ENCODE data around the gene FTL. TPM values are rescaled to one million over a fixed set of nuclear protein-coding genes. Genes with fewer than 3 reads are reported as not detected.

FTL gene
- total RNA-seq, 2 experiments from 2014 or later: 1,380 to 1,403 TPM

DNA sequence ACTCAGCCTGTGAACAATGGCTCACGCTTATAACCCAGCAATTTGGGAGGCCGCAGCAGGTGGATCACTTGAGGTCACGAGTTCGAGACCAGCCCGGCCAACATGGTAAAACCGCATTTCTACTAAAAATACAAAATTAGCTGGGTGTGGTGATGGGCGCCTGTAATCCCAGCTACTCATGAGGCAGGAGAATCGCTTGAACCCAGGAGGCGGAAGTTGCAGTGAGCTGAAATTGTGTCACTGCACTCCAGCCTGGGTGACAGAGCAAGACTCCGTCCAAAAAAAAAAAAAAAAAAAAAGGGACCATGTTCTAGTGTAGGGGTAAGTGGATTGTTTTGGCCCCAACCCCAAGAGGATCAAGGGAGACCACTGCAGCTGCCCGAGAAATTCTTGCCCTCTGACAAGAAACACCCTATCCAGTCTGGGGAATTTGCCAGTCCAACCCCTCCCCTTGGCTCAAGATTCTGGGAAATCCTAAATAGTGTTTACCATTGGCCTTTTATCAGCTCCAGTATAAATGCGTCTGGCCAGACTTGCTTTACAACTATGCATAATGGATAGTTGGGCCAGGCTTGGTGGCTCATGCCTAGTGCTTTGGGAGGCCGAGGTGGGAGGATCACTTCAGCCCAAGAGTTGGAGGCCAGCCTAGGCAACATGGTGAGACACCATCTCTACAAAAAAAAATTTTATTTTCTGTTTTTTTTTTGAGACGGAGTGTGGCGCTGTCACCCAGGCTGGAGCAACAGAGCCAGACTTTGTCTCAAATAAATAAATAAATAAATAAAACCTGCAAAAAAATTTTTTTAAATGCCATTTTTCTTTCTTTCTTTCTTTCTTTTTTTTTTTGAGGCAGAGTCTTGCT lies 36.7 kb upstream of the FTL start:
- Mint-ChIP-seq H3K4me3 (no peak overlapping the region), H3K36me3 (no peaks in the 10 kb centered on the region), H3K9me3 (ENCODE audit: low read depth) (no peaks in the 10 kb centered on the region), H3K4me1 (peaks cover 9% of the 10 kb centered on the region), H3K27me3 (peaks cover 11% of the 10 kb centered on the region), H3K27ac (no peak overlapping the region)
- CTCF ChIA-PET: interaction anchor here (0.7 kb wide), 1 partner anchor 42 kb away, joined by 4 read pairs; no protein-coding TSS in a partner anchor
- ATAC-seq: no peak
- DNase-seq: no peak

DNA sequence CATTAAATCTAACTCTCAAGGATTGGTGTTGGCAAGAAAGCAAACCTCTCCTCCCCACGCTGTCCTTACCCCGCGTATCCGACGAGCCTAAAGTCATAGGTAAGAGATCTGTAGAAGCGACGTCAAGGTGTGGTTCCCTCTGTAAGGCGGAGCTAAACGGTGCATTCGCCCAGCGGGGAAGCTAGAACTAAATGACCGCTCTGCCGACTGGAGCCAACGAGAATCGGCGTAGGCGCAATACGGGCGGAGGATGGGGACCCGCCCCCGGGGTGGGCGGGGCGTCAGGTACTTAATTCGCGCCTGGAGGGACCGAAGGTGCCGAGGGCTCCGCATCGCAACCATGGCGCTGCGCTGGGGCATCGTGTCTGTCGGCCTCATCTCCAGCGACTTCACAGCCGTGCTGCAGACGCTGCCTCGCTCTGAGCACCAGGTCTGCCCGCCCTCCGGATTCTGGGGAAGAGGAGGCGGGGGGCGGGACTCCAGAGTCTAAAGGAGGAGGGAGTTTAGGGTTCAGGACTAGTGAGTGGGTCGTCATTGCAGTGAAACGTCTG lies 31.7 kb upstream of the FTL start, which contains the start of gene DHDH:
Gene DHDH (plus strand): TSS at position 318 of the 551 bp plus-strand sequence. CDS start 23 bp downstream, at position 341.
- peaks cover 11% of the 10 kb centered on the region for H3K27me3 Mint-ChIP-seq
- DNase-seq (peak; percentile 90), ATAC-seq (peak; percentile 99)
- CTCF ChIA-PET: interaction anchor here (0.6 to 1.9 kb wide), 9 partner anchors 33 to 543 kb away, joined by 3 to 14 read pairs (median 4); partner anchors contain the start of genes KDELR1 and NUCB1
- peak within 1 kb of the TSS; percentile 78 for H3K4me3 Mint-ChIP-seq
- H3K27ac Mint-ChIP-seq: peak within 1 kb of the TSS; percentile 67
- no peaks in the 10 kb centered on the region for H3K9me3 Mint-ChIP-seq (ENCODE audit: low read depth)
- no peaks in the 10 kb centered on the region for H3K36me3 Mint-ChIP-seq
- H3K4me1 Mint-ChIP-seq: peaks cover 16% of the 10 kb centered on the region

DNA sequence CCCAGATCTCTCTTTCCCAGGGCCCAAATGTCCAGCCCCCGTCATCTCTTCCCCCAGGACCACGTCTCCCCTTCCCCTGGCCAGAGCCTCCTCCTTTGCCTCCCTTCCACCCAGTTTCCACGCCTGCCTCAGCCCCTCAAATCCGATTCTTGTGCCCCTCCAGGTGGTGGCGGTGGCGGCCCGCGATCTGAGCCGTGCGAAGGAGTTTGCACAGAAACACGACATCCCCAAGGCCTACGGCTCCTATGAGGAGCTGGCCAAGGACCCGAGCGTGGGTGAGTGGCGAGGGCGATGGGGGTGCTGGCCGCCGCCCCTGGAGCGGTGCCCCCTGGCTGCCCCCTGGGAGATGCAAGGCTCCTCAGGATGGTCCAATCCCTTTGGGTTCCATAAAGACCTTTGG lies 30.3 kb upstream of the FTL start:
- Mint-ChIP-seq H3K27ac (no peak overlapping the region), H3K4me3 (no peak overlapping the region), H3K36me3 (no peaks in the 10 kb centered on the region), H3K9me3 (ENCODE audit: low read depth) (no peaks in the 10 kb centered on the region), H3K4me1 (peaks cover 16% of the 10 kb centered on the region), H3K27me3 (peaks cover 11% of the 10 kb centered on the region)
- ATAC-seq (no peak), DNase-seq (no peak)
- CTCF ChIA-PET: interaction anchor here (1.3 to 1.5 kb wide), 2 partner anchors 36 to 37 kb away, joined by 3 to 5 read pairs; no protein-coding TSS in a partner anchor

DNA sequence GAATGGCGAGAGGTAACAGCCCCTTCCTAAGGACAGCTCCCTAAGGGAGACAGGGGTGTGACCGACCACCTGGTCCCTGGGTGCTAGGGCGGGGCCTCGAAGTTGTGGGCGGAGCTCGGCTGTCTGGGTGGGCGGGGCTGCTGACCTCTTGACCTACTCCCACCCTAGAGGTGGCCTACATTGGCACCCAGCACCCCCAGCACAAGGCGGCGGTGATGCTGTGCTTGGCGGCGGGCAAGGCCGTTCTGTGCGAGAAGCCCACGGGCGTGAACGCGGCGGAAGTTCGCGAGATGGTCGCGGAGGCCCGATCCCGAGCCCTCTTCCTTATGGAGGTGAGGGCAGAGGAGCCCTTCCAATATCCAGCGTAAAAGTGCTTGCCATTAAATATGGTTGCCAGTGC lies 29.2 kb upstream of the FTL start:
- H3K27ac Mint-ChIP-seq: no peak overlapping the region
- CTCF ChIA-PET: interaction anchor here (1.3 to 1.5 kb wide), 2 partner anchors 35 to 36 kb away, joined by 3 to 5 read pairs; no protein-coding TSS in a partner anchor
- no peak for ATAC-seq
- peaks cover 16% of the 10 kb centered on the region for H3K4me1 Mint-ChIP-seq
- no peaks in the 10 kb centered on the region for H3K9me3 Mint-ChIP-seq (ENCODE audit: low read depth)
- peaks cover 11% of the 10 kb centered on the region for H3K27me3 Mint-ChIP-seq
- no peak overlapping the region for H3K4me3 Mint-ChIP-seq
- peaks cover 2% of the 10 kb centered on the region for H3K36me3 Mint-ChIP-seq
- DNase-seq: no peak

DNA sequence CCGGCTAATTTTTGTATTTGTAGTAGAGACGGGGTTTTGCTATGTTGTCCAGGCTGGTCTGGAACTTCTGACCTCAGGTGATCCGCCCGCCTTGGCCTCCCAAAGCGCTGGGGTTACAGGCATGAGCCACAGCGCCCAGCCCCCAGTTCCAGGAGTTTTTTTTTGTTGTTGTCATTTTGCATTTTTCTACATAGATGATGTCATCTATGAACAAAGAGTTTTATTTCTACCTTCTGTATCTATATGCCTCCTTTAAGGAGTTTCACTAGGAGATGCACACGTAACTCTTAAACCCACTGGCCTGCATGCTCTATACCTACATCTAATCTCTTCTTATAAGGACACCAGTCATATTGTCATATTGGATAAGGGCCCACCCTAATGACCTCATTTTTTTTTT lies 26.9 kb upstream of the FTL start:
- Mint-ChIP-seq H3K36me3 (peaks cover 5% of the 10 kb centered on the region), H3K27me3 (peaks cover 1% of the 10 kb centered on the region), H3K27ac (no peak overlapping the region), H3K9me3 (ENCODE audit: low read depth) (no peaks in the 10 kb centered on the region), H3K4me3 (no peak overlapping the region), H3K4me1 (peaks cover 11% of the 10 kb centered on the region)
- ATAC-seq: no peak
- CTCF ChIA-PET: no interaction called here
- DNase-seq: no peak

DNA sequence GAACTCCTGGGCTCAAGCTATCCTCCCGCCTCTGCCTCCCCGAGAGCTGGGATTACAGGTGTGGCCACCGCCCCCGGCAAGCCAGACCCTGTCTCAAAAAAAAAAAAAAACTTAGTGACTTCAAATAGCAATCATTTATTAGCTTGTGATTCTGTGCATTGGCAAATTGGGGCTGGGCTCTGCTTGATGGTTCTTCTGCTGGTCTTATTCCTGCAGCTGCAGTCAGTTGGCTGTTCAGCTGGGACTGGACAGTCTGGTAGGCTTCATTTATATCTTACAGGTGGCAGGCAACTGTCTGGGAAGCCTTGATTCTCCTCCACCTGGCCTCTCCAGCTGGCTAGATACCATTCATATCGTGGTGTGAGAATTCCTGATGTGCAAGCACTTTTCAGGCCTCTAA lies 24.2 kb upstream of the FTL start:
- ATAC-seq (no peak), DNase-seq (no peak)
- Mint-ChIP-seq H3K4me3 (no peak overlapping the region), H3K27me3 (no peaks in the 10 kb centered on the region), H3K9me3 (ENCODE audit: low read depth) (no peaks in the 10 kb centered on the region), H3K27ac (no peak overlapping the region), H3K36me3 (peaks cover 6% of the 10 kb centered on the region), H3K4me1 (no peaks in the 10 kb centered on the region)
- CTCF ChIA-PET: no interaction called here

DNA sequence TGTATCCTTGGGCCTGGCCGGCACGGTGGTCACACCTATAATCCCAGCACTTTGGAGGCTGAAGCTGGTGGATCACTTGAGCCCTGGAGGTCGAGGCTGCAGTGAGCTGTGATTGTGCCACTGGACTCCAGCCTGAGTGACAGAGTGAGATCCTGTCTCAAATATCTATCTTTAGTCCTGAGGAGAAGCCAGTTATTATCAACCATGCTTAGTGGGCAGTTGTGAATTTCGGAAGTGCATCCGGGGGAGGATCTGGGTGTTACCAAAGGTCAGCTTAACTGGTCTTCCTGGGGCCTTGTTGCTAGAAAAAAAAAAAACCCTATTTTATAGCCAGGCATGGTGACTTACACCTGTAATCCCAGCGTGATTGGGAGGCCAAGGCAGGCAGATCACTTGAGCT lies 22.0 kb upstream of the FTL start:
- Mint-ChIP-seq H3K36me3 (peaks cover 6% of the 10 kb centered on the region), H3K4me3 (no peak overlapping the region), H3K27me3 (no peaks in the 10 kb centered on the region), H3K27ac (no peak overlapping the region), H3K4me1 (no peaks in the 10 kb centered on the region), H3K9me3 (ENCODE audit: low read depth) (no peaks in the 10 kb centered on the region)
- ATAC-seq (no peak), DNase-seq (no peak)
- CTCF ChIA-PET: interaction anchor here (0.8 to 1.8 kb wide), 4 partner anchors 11 to 50 kb away, joined by 3 to 4 read pairs (median 3); partner anchors contain the start of genes GYS1, NUCB1 and RUVBL2

DNA sequence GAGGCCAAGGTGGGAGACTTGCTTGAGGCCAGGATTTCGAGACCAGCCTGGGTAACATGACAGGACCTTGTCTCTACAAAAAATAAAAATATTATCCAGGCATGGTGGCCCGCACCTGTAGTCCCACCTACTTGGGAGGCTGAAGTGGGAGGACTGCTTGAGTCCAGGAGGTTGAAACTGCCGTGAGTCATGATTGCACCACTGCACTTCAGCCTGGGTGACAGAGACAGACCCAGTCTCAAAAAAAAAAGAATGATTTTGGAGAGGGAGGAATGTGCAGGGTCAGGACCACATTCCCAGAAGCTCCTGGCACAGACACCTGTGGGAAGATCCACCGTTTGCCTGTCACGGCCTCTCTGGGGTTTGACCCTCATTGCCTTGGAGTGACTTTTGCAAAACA lies 19.7 kb upstream of the FTL start:
- Mint-ChIP-seq H3K4me1 (no peaks in the 10 kb centered on the region), H3K4me3 (no peak overlapping the region), H3K27me3 (no peaks in the 10 kb centered on the region), H3K36me3 (peaks cover 4% of the 10 kb centered on the region), H3K9me3 (ENCODE audit: low read depth) (peaks cover 3% of the 10 kb centered on the region), H3K27ac (no peak overlapping the region)
- ATAC-seq: no peak
- no peak for DNase-seq
- CTCF ChIA-PET: interaction anchor here (0.8 kb wide), 1 partner anchor 75 kb away, joined by 3 read pairs; a partner anchor contains a TSS

DNA sequence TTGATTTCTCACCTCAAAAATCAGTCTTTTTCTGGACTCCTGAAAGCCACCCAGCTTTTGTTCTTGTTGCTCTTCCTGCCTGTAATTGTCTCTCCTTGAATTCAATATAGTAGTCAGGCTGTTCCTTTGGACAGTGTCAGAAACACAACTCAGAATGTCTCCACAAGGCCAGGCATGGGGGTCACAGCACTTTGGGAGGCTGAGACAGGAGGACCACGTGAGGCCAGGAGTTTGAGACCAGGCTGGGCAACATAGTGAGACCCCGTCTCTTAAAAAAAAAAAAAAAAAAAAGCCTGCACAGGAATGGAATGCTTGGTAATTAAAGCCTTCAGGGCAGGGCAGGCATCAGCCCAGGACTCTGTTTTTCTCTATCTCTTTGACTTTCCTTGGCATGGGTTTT lies 19.3 kb upstream of the FTL start:
- H3K36me3 Mint-ChIP-seq: peaks cover 4% of the 10 kb centered on the region
- no peak overlapping the region for H3K27ac Mint-ChIP-seq
- DNase-seq: no peak
- CTCF ChIA-PET: interaction anchor here (1.0 kb wide), 1 partner anchor 25 kb away, joined by 3 read pairs; no protein-coding TSS in a partner anchor
- peaks cover 3% of the 10 kb centered on the region for H3K9me3 Mint-ChIP-seq (ENCODE audit: low read depth)
- no peaks in the 10 kb centered on the region for H3K4me1 Mint-ChIP-seq
- H3K27me3 Mint-ChIP-seq: no peaks in the 10 kb centered on the region
- H3K4me3 Mint-ChIP-seq: no peak overlapping the region
- no peak for ATAC-seq

DNA sequence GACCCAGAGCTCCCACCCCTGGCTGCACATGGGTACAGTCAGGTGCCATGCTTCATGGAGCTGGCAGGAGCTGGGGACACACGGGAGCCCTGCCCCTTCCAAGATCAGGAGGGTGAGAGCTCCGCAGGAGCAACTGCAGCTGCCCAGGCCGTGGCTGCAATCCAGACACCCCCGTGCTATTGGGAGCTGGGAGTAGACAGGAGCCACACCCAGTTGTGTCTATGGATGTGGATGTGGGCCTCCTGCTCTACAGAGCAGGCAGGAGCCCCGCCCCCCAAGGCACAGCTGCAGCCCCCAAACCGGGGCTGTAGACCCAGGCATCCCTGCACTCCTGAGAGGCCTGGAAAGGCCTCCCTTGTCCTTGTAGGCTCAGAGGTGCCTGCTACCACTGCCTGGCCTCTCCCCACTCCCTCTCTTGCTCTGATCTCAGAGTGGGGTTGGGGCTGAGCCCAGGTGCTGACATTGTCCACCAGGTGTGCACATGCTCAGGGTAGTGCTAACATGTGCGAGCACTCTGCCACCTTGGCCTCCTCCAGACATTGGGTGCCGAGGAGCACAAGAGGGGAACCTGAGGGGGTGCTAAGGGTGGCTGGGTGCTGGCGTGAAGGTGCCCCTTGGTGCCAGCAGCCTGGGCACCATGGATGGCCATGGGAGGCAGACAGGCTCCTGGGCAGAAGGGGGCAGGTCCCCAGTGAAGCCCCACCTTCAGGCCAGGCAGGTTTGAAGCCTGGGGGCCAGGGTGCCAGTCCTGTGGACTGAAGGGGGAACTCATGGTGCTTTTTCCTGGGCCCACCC lies 18.4 kb upstream of the FTL start:
- Mint-ChIP-seq H3K36me3 (peaks cover 1% of the 10 kb centered on the region), H3K4me1 (no peaks in the 10 kb centered on the region), H3K27me3 (no peaks in the 10 kb centered on the region), H3K4me3 (no peak overlapping the region), H3K27ac (no peak overlapping the region), H3K9me3 (ENCODE audit: low read depth) (peaks cover 3% of the 10 kb centered on the region)
- CTCF ChIA-PET: interaction anchor here (1.0 kb wide), 1 partner anchor 24 kb away, joined by 3 read pairs; no protein-coding TSS in a partner anchor
- ATAC-seq (no peak), DNase-seq (no peak)

DNA sequence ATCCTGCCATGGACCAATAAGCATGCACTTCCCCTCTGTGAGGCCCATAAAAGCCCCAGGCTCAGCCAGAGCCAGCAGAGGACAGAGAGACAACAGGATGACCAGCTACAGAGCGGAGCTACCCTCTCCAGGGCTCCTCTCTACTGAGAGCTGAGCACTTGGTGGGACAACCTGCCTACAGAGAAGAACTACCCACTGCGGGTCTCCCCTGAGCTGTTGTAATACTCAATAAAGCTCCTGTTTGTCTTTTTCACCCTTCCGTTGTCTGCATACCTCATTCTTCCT lies 17.9 kb upstream of the FTL start:
- H3K9me3 Mint-ChIP-seq (ENCODE audit: low read depth): peaks cover 3% of the 10 kb centered on the region

DNA sequence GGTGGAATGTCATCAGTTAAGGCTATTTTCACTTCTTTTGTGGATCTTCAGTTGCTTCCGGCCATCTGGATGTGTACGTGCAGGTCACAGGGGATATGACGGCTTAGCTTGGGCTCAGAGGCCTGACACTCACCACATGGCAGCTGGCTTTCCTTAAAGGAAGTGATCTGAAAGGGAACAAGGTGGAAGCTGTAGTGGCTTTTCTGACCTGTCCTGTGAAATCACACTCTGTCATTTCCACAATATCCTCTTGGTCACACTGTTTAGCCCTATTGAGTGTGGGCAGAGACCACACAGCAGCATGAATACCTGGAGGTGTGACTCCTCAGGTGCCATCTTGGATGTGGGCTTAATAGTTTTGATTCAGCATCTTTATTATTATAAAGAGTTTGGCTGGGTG lies 14.9 kb upstream of the FTL start:
- H3K27ac Mint-ChIP-seq: no peak overlapping the region
- H3K4me3 Mint-ChIP-seq: no peak overlapping the region
- no peak for DNase-seq
- peaks cover 7% of the 10 kb centered on the region for H3K4me1 Mint-ChIP-seq
- CTCF ChIA-PET: interaction anchor here (1.0 kb wide), 1 partner anchor 44 kb away, joined by 3 read pairs; the partner anchor contains the start of gene RUVBL2
- peaks cover 2% of the 10 kb centered on the region for H3K36me3 Mint-ChIP-seq
- ATAC-seq: no peak
- no peaks in the 10 kb centered on the region for H3K27me3 Mint-ChIP-seq
- peaks cover 3% of the 10 kb centered on the region for H3K9me3 Mint-ChIP-seq (ENCODE audit: low read depth)

More for the DNA sequence above, 17.9 kb upstream of the FTL start:
- no peaks in the 10 kb centered on the region for H3K27me3 Mint-ChIP-seq
- peaks cover 1% of the 10 kb centered on the region for H3K36me3 Mint-ChIP-seq
- DNase-seq (no peak), ATAC-seq (no peak)
- no peak overlapping the region for H3K4me3 Mint-ChIP-seq
- no peaks in the 10 kb centered on the region for H3K4me1 Mint-ChIP-seq
- no peak overlapping the region for H3K27ac Mint-ChIP-seq
- CTCF ChIA-PET: no interaction called here
